Sigmoid colon (tissue), 3 donors: ENCODE data around the gene GABBR2.

Experiments used
- CTCF ChIP-seq, 4 experiments: fragments of 450-650 bp in 3 of 4; fragments of 200-600 bp in 1 of 4; IDR thresholded peaks; one replicate each; pipeline ENCODE4 v1.5.1; 2016 to 2019; ENCODE audit warnings: antibody characterized with exemption in 4 of 4, mild to moderate bottlenecking in 3 of 4, moderate library complexity in 2 of 4
- POLR2A ChIP-seq, 2 donors: fragments of 450-650 bp; IDR thresholded peaks; one replicate each; pipeline ENCODE4 v1.6.1; 2016; ENCODE audit warnings: antibody characterized with exemption in 2 of 2, mild to moderate bottlenecking in 2 of 2, moderate library complexity in 2 of 2

DNA sequence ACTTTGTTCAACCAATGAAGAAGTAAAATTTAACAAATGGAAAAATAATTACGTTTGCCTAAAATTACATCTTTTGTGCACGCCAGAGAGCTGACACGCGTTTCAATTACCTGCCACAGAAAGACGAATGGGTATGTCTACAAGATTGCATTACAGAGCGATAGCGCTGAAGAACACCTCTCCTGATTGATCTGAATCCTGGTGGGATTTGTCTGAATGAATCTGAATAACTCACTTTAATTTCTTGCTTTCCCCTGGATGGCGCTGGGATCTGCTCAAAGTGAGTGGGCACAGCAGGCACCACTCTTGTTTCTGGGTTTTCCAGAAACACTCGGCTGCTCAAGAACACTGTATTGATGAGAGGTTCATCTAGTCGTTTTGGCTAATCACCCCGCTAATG, 304.5 kb downstream of the GABBR2 start:
- no peak for TF ChIP-seq CTCF (IDR thresholded peaks at IDR 0.05)
- TF ChIP-seq POLR2A (IDR thresholded peaks at IDR 0.05): no peak
